SU-DHL-6 (cell line): ENCODE results near the gene LTK.

Experiments used
- H2AFZ ChIP-seq: fragments of 200-600 bp; sonication (generic); 2 replicates; pipeline ENCODE4 v1.6.1; 2014; ENCODE audit warnings: low read depth, mild to moderate bottlenecking, moderate library complexity, mixed read lengths, antibody characterized with exemption, low read length; ENCODE audit not compliant: severe bottlenecking
- H3F3A ChIP-seq: fragments of 200-600 bp; shearing (Covaris generic); 2 replicates; pipeline ENCODE4 v1.6.0; 2016; ENCODE audit warnings: antibody characterized with exemption, mild to moderate bottlenecking; ENCODE audit not compliant: insufficient read depth
- H3K27ac ChIP-seq: fragments of 200-600 bp; sonication (generic); 2 replicates; pipeline ENCODE4 v1.5.1; 2016; ENCODE audit warnings: low read depth, mild to moderate bottlenecking, low read length, moderate library complexity, mixed read lengths
- H3K27me3 ChIP-seq: fragments of 200-600 bp; sonication (generic), shearing (Covaris generic); 2 replicates; pipeline ENCODE4 v1.6.0; 2014; ENCODE audit warnings: mild to moderate bottlenecking, low read length
- H3K36me3 ChIP-seq: fragments of 200-600 bp; sonication (generic); 2 replicates; pipeline ENCODE4 v1.6.1; 2014; ENCODE audit warnings: mild to moderate bottlenecking, low read length, mixed read lengths
- H3K4me2 ChIP-seq: fragments of 300-600, 200-600 bp; shearing (Covaris generic), sonication (generic); 2 replicates; pipeline ENCODE4 v1.6.0; 2014; ENCODE audit warnings: low read length, low read depth, mild to moderate bottlenecking; ENCODE audit not compliant: poor library complexity, severe bottlenecking
- H3K4me3 ChIP-seq: fragments of 200-600 bp; sonication (generic); 2 replicates; pipeline ENCODE4 v1.5.1; 2014; ENCODE audit warnings: antibody characterized with exemption, low read length, mild to moderate bottlenecking, mixed read lengths; ENCODE audit not compliant: insufficient read depth, poor library complexity, severe bottlenecking
- H3K79me2 ChIP-seq: fragments of 200-600 bp; sonication (generic); 2 replicates; pipeline ENCODE4 v1.6.1; 2014; ENCODE audit warnings: mild to moderate bottlenecking, low read length, moderate library complexity; ENCODE audit not compliant: insufficient read depth
- H3K9ac ChIP-seq: fragments of 200-600 bp; sonication (generic); 2 replicates; pipeline ENCODE4 v1.7.0; 2014; ENCODE audit warnings: mild to moderate bottlenecking, low read length
- H3K9me2 ChIP-seq: fragments of 200-600 bp; sonication (generic); replicated peaks from 2 replicates; pipeline ENCODE4 v1.6.1; 2014; ENCODE audit warnings: low read length; ENCODE audit not compliant: insufficient read depth
- H3K9me3 ChIP-seq: fragments of 200-600 bp; sonication (generic); 2 replicates; pipeline ENCODE4 v1.6.1; 2014; ENCODE audit warnings: low read length, mixed read lengths; ENCODE audit not compliant: insufficient read depth
- H4K20me1 ChIP-seq: fragments of 200-600 bp; sonication (generic); 2 replicates; pipeline ENCODE4 v1.6.1; 2014; ENCODE audit warnings: low read depth, mild to moderate bottlenecking, antibody characterized with exemption, low read length, moderate library complexity, mixed read lengths
- EZH2phosphoT487 ChIP-seq: fragments of 200-600 bp; sonication (generic), shearing (Covaris generic); conservative IDR thresholded peaks from 2 replicates; pipeline ENCODE4 v1.6.1; 2018; ENCODE audit warnings: mild to moderate bottlenecking, antibody characterized with exemption, low read length, moderate library complexity, mixed read lengths
- TF ChIP-seq, protein P1 (sequence below): fragments of 200-600 bp; sonication (generic); IDR thresholded peaks from one replicate; pipeline ENCODE4 v1.5.1; 2017; ENCODE audit warnings: antibody characterized with exemption, mild to moderate bottlenecking, low read length, moderate library complexity; ENCODE audit not compliant: insufficient read depth, poor library complexity, severe bottlenecking

Gene LTK

DNA sequence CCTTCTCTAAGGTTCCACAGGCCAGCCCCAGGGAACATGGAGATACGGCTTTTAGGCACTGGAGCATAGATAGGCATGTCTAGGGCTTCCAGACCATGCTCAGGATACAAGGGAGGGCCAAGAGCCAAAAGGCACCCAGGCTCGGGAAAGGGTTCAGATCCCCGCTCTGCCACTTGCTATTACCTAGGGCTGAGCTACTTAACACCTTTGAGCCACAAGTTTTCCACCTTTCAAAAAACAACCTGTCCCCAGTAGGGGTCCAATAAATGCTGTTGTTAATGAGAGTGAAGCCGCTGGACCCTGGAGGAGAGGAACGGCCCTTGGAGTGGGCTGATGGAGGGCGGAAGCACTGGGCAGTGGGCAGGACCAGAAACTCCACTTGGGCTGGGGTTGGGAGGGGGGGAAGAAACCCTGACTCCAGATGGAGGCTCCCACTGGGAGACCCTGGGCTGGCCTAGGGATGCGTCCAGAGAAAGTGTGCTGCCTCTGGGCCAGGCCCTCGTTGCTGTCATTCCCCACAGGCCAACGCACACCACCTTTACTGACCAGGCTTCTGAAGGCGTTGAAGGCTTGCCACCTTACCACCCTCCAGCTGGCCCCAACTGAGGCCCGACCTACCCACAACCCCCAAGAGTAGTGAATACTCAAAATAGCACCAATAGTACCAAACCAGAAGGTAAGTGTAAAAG lies 28.5 kb downstream of the LTK start:
- Histone ChIP-seq H3K79me2 (no peaks in the 10 kb centered on the region), H2AFZ (no peak overlapping the region), H4K20me1 (no peaks in the 10 kb centered on the region), H3F3A (no peaks in the 10 kb centered on the region), H3K9me2 (no peaks in the 10 kb centered on the region), H3K9me3 (no peaks in the 10 kb centered on the region), H3K36me3 (no peaks in the 10 kb centered on the region), H3K4me3 (no peak overlapping the region), H3K27me3 (no peaks in the 10 kb centered on the region), H3K4me2 (no peak overlapping the region), H3K9ac (no peak overlapping the region), H3K27ac (no peak overlapping the region)
- no peak for TF ChIP-seq EZH2phosphoT487
- TF ChIP-seq, protein P1, sequence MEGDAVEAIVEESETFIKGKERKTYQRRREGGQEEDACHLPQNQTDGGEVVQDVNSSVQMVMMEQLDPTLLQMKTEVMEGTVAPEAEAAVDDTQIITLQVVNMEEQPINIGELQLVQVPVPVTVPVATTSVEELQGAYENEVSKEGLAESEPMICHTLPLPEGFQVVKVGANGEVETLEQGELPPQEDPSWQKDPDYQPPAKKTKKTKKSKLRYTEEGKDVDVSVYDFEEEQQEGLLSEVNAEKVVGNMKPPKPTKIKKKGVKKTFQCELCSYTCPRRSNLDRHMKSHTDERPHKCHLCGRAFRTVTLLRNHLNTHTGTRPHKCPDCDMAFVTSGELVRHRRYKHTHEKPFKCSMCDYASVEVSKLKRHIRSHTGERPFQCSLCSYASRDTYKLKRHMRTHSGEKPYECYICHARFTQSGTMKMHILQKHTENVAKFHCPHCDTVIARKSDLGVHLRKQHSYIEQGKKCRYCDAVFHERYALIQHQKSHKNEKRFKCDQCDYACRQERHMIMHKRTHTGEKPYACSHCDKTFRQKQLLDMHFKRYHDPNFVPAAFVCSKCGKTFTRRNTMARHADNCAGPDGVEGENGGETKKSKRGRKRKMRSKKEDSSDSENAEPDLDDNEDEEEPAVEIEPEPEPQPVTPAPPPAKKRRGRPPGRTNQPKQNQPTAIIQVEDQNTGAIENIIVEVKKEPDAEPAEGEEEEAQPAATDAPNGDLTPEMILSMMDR: no peak

DNA sequence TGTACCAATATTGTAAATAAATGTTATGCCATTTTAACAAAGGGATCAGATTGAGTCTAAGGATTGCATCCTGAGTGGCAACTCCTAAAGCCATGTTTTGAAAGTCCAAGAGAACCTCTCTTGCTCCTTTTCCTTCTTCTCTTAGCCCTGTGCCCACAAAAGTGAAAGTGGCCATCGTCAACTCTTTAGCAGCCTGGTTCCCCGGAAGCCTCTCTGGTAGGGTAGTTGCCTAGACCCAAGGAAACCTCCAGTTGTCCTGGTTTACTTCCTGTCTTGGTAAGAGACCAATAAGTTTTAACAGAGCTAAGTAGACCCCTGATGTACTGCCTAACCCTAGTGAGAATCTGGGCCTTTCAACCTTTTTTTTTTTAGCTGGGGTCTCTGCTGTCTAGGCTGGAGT lies 30.1 kb downstream of the LTK start:
- TF ChIP-seq EZH2phosphoT487: no peak
- TF ChIP-seq, protein P1: no peak
- Histone ChIP-seq H3K4me2 (no peak overlapping the region), H3K27me3 (no peaks in the 10 kb centered on the region), H3K36me3 (peaks cover 4% of the 10 kb centered on the region), H4K20me1 (no peaks in the 10 kb centered on the region), H3K9ac (no peak overlapping the region), H3K9me3 (no peaks in the 10 kb centered on the region), H3K9me2 (no peaks in the 10 kb centered on the region), H3F3A (no peaks in the 10 kb centered on the region), H3K79me2 (no peaks in the 10 kb centered on the region), H2AFZ (no peak overlapping the region), H3K27ac (no peak overlapping the region), H3K4me3 (no peak overlapping the region)

DNA sequence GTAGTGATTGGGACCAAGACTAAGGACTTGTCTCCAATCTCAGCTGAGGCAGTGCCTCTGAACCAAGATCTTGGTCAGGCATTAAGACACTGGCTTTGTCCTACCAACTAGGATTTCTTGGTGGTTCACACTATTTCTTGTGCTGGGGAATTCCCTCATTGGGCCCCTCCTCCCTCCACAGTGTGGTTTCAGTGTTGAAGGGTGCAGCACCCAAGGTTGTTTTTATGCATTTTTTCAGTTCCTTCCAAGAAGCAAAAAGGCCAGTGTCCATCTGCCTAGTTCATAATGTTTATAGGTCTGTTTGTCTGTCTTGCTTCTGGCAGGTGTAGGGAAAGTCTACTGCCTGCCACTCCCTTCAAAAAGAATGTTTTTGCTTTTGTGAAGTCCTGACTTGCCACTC lies 30.5 kb downstream of the LTK start:
- no peaks in the 10 kb centered on the region for H3F3A ChIP-seq
- TF ChIP-seq, protein P1: no peak
- no peak for TF ChIP-seq EZH2phosphoT487
- peaks cover 4% of the 10 kb centered on the region for H3K36me3 ChIP-seq

More for the DNA sequence above, 30.5 kb downstream of the LTK start:
- no peaks in the 10 kb centered on the region for H4K20me1 ChIP-seq
- H3K27me3 ChIP-seq: no peaks in the 10 kb centered on the region
- H3K9ac ChIP-seq: no peak overlapping the region
- H3K79me2 ChIP-seq: no peaks in the 10 kb centered on the region
- no peak overlapping the region for H3K4me3 ChIP-seq
- no peaks in the 10 kb centered on the region for H3K9me2 ChIP-seq
- no peak overlapping the region for H3K4me2 ChIP-seq
- H3K9me3 ChIP-seq: no peaks in the 10 kb centered on the region
- H3K27ac ChIP-seq: no peak overlapping the region
- no peak overlapping the region for H2AFZ ChIP-seq
